Endometrial microvascular endothelial cells (primary cell): ENCODE data around the gene PRKAR2A. TPM values are rescaled to one million over a fixed set of nuclear protein-coding genes. Genes with fewer than 3 reads are reported as not detected.
"Not testable (repeated sequence)": the region's sequence is repeated elsewhere in the genome, so short reads cannot be mapped to it uniquely, and the experiment has no call there.

Experiments used
- in situ Hi-C: cut with HindIII; loops from 2 replicates; pipeline ENCODE4 v1.10.0; 2017; ENCODE audit warnings: low sequenced_read_pairs, low pct_unique_long_range_greater_than_20kb; ENCODE audit errors: inconsistent ontology term
- total RNA-seq: library from RNA; depleted of rRNA; stranded (reverse); fragments of >200 nt; gene quantifications from one replicate; pipeline ENCODE4 v1.2.3, GENCODE V29; 2015; ENCODE audit errors: inconsistent ontology term

The PRKAR2A gene
- total RNA-seq, 1 donor from 2014 or later: 56.1 TPM

- in situ Hi-C loops: no loop called here
Measured at GRCh38 chr3:48788544-48789162, 59.0 kb downstream of the PRKAR2A start.

GRCh38 chr3:48784426-48785120 lies 63.1 kb downstream of the PRKAR2A start:
- in situ Hi-C loops: no loop called here

GRCh38 chr3:48783304-48783703 lies 64.4 kb downstream of the PRKAR2A start:
- in situ Hi-C loops: no loop called here

DNA sequence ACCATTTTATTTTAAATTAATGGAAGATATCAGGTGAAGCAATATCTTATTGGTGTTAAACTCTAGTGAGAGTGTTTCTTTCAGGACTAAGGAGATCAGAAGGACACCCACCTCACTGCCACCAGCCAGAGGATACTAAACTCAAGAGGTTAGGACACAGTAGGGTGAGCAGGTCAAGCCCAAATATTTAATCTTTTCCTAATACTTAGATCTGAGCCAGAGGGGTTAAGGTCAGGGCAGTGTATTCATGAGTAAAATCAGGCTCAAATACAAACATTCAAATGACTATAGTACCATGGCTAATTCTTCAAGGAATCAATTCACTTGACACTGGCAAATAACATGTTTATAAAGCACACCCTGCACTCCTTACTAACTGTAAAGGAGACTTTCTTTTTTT lies 65.6 kb downstream of the PRKAR2A start:
- in situ Hi-C loops: no loop called here

GRCh38 chr3:48778565-48778964 lies 69.1 kb downstream of the PRKAR2A start:
- in situ Hi-C loops: not testable (repeated sequence)

- in situ Hi-C loops: no loop called here
Measured at GRCh38 chr3:48776854-48777253, 70.8 kb downstream of the PRKAR2A start.

DNA sequence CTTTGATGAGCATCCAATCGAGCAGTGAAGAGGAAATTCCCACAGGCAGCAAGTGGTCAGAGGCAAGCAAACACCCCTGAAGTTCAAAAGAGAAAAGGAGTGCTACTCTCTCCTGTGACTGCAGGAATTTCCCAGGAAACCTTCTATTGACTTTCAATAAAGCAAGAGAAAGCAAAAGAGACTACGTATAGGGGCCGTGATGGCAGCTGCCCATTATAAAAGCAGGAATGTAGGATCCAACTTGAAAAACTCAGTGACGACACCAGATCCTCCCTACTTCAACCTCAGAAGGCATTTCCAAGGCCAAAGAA lies 77.5 kb downstream of the PRKAR2A start:
- in situ Hi-C loops: no loop called here

- in situ Hi-C loops: no loop called here
Measured at GRCh38 chr3:48765376-48765775, 82.3 kb downstream of the PRKAR2A start.

DNA sequence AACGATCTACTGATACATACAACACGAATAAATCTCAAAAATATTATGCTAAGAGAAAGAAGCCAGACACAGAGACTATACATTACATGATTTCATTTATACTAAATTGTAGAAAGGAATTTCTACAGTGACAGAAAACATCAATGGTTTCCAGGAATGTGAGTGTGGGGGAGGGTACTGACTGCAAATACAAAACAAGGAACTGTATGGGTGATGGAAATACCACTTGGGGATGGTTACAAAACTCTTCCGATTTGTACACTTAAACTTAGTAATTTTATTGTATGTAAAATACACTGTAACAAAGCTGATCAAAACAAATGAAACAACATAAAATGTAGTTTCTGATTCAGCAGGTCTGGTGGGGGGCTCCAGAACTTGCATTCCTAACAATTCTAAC lies 84.9 kb downstream of the PRKAR2A start:
- in situ Hi-C loops: no loop called here

GRCh38 chr3:48759991-48760540 lies 87.6 kb downstream of the PRKAR2A start:
- in situ Hi-C loops: not testable (repeated sequence)

GRCh38 chr3:48759531-48759930 lies 88.1 kb downstream of the PRKAR2A start:
- in situ Hi-C loops: not testable (repeated sequence)

DNA sequence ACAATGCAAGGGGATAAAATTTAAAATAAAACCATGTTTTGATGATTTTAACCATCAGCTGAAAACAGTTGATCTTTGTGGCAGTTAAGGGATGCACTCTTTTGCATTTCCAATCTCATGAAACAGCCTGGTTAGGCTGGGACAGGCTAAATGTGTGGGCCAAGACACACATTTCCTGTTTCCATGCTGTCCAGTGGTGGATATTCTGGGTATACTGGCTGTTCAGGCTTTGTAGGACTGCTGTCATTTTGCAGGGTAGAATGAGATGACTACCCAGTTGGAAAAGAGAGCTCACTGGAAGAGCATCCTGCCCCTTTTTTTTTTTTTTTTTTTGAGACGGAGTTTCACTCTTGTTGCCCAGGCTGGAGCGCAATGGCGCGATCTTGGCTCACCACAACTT lies 88.6 kb downstream of the PRKAR2A start:
- in situ Hi-C loops: no loop called here

DNA sequence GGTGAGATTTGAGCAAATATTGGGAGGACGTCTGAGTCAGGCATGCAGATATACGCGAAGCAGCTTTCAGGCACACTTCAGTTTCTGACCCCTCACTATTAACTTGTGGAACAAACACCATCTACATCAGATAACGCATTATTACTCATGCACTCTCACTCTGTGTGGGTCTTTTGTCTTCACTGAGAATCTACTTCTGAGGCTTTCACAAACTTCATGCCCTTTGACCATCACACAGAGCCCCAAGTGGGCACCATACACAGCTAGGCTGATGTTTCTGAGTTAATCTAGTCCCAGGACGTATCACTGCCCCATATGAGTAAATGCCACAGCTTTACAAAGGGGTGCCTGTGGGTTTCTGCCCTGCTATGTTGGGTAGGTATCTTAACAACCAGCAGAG lies 91.0 kb downstream of the PRKAR2A start:
- in situ Hi-C loops: no loop called here

- in situ Hi-C loops: no loop called here
Measured at GRCh38 chr3:48750856-48751255, 96.8 kb downstream of the PRKAR2A start.

DNA sequence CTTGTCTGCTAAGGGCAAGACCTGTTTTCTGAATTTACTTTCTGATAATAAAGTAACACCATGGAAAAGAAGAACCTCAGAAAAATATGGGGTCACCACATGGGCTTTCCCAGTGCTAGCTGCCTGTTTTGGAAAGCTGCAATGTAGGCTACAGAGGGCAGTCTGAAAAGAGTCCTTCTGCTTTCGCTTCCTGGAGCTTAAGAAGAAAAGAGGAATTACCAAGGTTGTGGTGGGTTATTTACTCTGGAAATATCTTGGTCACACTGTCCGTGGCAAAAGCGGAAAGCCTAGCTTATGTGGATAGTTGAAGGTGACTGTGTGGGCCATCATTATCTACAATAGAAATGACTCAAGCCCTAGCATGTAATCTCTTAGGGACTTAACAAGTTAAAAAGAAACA lies 98.9 kb downstream of the PRKAR2A start:
- in situ Hi-C loops: no loop called here

- in situ Hi-C loops: no loop called here
Measured at GRCh38 chr3:48747706-48748105, 100.0 kb downstream of the PRKAR2A start.

DNA sequence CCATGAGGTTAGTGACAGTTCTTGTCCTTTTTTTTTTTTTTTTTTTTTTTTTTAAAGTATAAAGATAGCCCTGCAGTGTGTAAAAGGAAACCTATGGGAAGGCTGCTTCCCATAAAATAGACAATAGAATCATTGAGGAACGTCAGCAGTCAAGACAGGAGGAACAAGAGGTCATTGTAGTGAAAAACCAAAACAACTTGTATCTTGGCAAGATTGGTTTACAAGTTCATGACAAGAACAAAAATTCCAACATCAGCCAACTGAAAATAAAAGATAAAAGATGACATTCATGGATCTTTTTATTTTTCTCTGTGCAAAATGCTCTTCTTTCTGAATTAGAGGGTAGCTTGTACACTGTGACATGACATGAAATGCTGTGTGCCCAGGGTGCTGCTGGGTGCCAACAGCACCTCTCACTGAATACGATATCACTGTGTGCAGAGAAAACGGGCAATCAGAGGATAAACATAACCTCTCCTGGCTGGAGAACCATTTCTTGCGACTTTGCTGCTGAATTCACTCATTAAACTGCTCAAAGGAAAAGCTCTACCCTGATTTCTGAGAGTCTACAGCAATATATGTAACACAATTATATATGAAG lies 100.6 kb downstream of the PRKAR2A start:
- in situ Hi-C loops: no loop called here

DNA sequence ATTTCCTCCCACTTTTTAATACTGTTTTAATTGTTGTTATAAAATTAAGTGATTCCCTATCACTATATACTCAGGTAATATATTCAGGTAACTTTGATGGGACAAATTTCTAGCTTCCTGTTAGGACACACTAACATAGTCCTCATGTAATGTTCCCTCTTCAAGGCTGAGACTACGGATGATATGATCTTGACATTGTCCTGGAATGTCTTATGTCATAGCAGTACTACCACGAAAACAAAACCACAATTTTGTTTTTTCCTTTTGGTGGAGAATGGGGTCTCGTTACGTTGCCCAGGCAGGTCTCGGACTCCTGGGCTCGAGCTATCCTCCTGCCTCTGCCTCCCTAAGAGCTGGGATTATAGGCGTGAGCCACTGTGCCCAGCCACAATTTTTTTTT lies 103.9 kb downstream of the PRKAR2A start:
- in situ Hi-C loops: no loop called here

GRCh38 chr3:48741226-48741625 lies 106.4 kb downstream of the PRKAR2A start:
- in situ Hi-C loops: not testable (repeated sequence)
